ENCODE measurements around the gene CYB5R2.

Gene CYB5R2

DNA sequence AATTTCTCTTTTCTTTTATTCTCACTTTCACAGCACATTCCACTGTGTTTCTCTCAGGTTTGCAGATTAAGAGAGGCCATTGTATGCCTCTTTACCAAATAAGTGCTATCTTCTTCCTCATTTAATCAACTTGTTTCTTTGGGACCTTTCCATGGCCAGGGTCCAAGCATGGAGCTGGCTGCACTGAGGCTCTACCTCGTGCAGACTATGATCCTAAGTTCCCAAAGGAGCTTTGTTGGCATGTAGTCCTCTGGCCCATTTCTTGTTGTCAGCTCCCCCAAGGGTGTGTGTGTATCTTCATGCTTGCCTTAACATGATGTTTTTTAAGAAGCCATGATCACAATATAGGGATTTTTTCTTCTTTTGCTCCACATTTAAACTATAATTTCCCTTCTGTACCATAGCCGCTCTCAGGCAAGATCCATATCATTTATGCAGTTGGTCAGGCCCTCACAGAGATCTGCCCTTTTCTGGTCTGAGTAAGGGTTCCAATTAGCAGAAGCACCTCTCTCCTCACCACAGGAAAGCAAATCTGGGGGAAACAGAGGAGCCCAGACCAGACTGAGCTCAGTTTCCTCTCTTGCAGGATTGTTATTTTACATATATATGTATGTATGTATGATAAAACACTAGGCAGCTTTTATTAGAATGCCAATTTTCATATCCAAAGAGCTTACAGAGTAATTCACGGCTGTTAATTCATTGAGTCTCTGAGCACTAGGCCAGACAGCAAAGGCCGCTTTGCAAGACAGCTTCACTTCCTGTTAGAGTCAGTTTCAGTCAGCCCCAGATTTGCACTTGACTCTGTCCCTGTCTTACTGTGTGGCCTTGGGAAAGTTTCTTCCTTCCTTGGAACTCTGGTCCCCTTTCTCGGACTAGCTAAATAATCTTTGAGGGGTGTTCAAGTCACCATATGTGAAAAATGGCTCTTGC lies 34.3 kb downstream of the CYB5R2 start:
- DNase-seq (ENCODE audit: low spot score) (no peak), FAIRE-seq (no peak)

DNA sequence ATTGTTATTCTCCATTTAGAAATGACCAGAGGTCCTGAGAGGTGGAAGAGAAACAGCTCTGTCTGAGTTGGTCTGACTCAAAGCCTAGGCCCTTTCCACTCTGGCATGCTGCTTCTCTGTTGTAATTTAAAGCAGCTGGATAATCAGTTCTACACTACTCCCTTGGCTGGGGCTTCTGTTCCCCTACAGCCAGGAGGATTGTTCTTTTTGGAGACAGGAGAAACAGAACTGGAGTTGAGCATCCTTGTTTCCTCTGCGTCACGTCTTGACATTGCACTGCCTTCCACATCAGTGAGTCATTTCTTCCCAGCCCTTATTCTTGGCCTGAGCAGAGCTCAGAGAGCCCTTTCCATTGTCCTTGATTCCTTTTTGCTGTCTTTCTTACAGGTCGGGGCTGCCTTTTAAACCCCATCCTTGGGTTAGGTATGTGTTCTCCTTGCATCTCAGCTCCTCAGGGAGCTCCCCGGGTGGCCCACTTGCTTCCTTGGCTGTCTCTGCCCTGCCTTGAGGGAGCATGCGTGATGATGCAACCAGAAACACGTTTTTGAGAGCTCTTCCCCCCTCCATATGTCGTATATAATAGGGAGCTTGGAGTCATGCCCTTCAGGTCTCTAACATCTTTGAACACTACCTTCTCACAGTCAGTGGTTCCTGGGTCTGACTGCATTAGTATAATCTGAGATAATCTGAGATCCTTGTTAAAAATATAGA lies 35.7 kb downstream of the CYB5R2 start:
- DNase-seq (ENCODE audit: low spot score) (peak; percentile 18), FAIRE-seq (no peak)

- FAIRE-seq (no peak), DNase-seq (ENCODE audit: low spot score) (no peak)
These were observed 37.0 kb downstream of the CYB5R2 start for GRCh38 chr11:7636350-7636749.

DNA sequence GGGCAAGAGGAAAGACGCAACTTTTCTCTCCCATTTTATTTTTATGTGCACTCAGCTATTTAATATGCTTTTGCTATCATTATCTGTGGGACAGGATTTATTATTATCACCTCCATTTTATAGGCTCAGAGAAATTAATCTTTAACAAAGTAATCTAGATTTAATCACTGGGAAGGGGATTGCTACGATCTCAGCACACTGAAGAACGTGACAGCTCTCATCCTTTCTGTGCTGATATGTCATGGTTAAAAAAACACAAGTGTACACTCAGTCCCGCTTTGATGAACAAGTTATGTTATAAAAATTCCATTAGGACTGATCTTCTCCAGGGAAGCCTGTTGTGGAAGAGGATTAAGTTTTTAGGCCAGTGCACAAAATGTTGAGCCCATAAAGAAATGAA lies 37.6 kb downstream of the CYB5R2 start:
- no peak for DNase-seq (ENCODE audit: low spot score)
- no peak for FAIRE-seq

- DNase-seq (ENCODE audit: low spot score) (no peak), FAIRE-seq (no peak)
These were observed 38.2 kb downstream of the CYB5R2 start for GRCh38 chr11:7635137-7635536.

- FAIRE-seq = no peak
- DNase-seq (ENCODE audit: low spot score) = no peak
These were observed 41.1 kb downstream of the CYB5R2 start for GRCh38 chr11:7632211-7632610.

DNA sequence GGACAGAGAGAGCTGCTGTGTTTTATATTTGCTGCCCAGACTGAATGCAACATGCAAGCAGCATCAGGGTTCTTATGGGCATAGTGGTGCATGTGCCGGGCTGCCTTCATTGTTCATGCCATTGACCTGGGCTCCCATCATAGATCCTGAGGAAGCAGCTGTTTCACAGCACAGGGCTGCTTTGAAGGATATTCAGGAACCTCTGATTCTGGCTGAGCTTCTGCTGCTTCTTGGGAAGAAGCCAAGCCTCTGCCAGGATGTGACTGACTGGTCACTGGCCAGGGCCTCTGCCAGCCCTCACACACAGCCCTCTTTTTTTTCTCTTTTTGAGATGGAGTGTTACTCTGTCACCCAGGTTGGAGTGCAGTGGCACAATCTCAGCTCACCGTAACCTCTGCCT lies 43.3 kb downstream of the CYB5R2 start:
- DNase-seq (ENCODE audit: low spot score) = no peak
- FAIRE-seq = no peak

- no peak for DNase-seq (ENCODE audit: low spot score)
- FAIRE-seq = no peak
These were observed 44.6 kb downstream of the CYB5R2 start for GRCh38 chr11:7628660-7629059.

GRCh38 chr11:7622721-7623120 lies 50.6 kb downstream of the CYB5R2 start:
- FAIRE-seq = no peak
- no peak for DNase-seq (ENCODE audit: low spot score)

DNA sequence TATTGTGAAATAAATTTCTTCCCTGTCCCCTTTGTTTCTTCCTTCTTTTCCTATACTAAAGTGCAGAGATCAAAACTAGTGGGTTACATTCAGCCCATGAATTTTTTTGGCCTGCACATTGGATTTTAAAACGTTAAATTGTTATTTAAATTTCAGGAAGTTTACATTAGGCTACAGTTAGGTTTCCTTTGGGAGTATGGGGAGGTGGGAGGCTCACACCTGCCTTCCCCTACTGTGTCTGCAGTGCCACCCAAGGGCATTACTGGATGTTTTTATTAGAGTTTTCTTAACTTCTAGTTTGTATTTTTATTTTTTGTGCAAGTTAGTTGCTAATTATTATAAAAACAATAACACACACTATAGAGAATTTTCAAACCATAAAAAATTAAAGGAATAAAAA lies 51.7 kb downstream of the CYB5R2 start:
- FAIRE-seq (no peak), DNase-seq (ENCODE audit: low spot score) (no peak)

- FAIRE-seq (no peak), DNase-seq (ENCODE audit: low spot score) (no peak)
These were observed 52.2 kb downstream of the CYB5R2 start for GRCh38 chr11:7621090-7621489.

GRCh38 chr11:7619322-7619721 lies 54.0 kb downstream of the CYB5R2 start:
- DNase-seq (ENCODE audit: low spot score) = no peak
- no peak for FAIRE-seq

DNA sequence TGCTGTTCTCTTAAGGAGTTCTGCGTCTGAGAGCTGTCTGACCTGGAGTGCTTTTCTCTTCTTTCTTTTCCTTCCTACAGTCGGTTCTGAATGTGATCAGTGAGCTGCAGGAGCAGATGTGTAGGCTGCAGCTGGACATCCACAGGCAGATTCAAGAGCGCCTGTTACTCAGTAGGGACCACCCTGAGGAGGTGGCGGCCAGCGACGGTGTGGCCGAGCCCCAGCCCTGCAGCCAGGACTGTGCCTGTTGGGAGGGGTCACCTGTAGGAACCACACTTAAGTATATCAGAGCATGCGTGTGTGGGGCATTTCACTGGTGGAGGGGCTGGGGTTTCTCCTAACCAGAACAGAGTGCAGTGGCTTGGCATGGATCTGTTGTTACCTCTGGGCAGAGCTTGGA lies 56.3 kb downstream of the CYB5R2 start:
- no peak for FAIRE-seq

More for the DNA sequence above, 56.3 kb downstream of the CYB5R2 start:
- no peak for DNase-seq (ENCODE audit: low spot score)
